Small intestine (tissue), 7 donors: ENCODE measurements around the gene COA8. TPM values are rescaled to one million over a fixed set of nuclear protein-coding genes. Genes with fewer than 3 reads are reported as not detected.

Source experiments
- DNase-seq, 2 donors: peaks; one replicate each; pipeline versions ENCODE4 v3.0.0 to v3.0.0-alpha.2; 2013
- FAIRE-seq: peaks from 2 replicates; lab custom pipeline; 2012; peaks lifted over from hg19 to GRCh38; lab: Jason Lieb, UNC
- H3K27ac ChIP-seq, 3 donors: one replicate each; pipeline ENCODE4 v1.5.1; 2013; ENCODE audit warnings: low read length in 2 of 3, mild to moderate bottlenecking in 2 of 3, control low read depth in 1 of 3, inconsistent platforms in 1 of 3, low read depth in 1 of 3, moderate library complexity in 1 of 3
- H3K27me3 ChIP-seq, 3 donors: one replicate each; pipeline ENCODE4 v1.6.1; 2013; ENCODE audit warnings: low read length in 3 of 3, inconsistent platforms in 1 of 3; ENCODE audit not compliant: control insufficient read depth in 3 of 3, insufficient read depth in 3 of 3
- H3K36me3 ChIP-seq, 3 donors: one replicate each; pipeline ENCODE4 v1.6.1; 2013; ENCODE audit warnings: low read length in 3 of 3, inconsistent platforms in 1 of 3, low read depth in 1 of 3, mild to moderate bottlenecking in 1 of 3, moderate library complexity in 1 of 3; ENCODE audit not compliant: control insufficient read depth in 3 of 3, insufficient read depth in 2 of 3
- H3K4me1 ChIP-seq, 3 donors: one replicate each; pipeline ENCODE4 v1.6.1; 2013; ENCODE audit warnings: low read length in 2 of 3, inconsistent platforms in 1 of 3, low read depth in 1 of 3, mild to moderate bottlenecking in 1 of 3, moderate library complexity in 1 of 3; ENCODE audit not compliant: control insufficient read depth in 3 of 3, insufficient read depth in 2 of 3
- H3K4me3 ChIP-seq, 3 donors: one replicate each; pipeline ENCODE4 v1.5.1; 2013; ENCODE audit warnings: low read length in 3 of 3, control low read depth in 1 of 3, inconsistent platforms in 1 of 3, low read depth in 1 of 3, mild to moderate bottlenecking in 1 of 3, moderate library complexity in 1 of 3
- H3K9me3 ChIP-seq, 2 donors: one replicate each; pipeline ENCODE4 v1.6.1; 2013; ENCODE audit warnings: low read depth in 1 of 2, low read length in 1 of 2; ENCODE audit not compliant: control insufficient read depth in 2 of 2, insufficient read depth in 1 of 2
- WGBS, 3 donors: extraction: QIAGEN DNeasy Blood & Tissue Kit; methylation state at CpG; one replicate each; pipeline ENCODE4 v1.1.7; 2013; 5-methylcytosine and 5-hydroxymethylcytosine counted together
- polyA plus RNA-seq, 4 donors: library from polyadenylated mRNA; stranded (reverse) in 3 of 4; unstranded in 1 of 4; fragments of 200-250 nt in 3 of 4; fragments of 120-200 nt in 1 of 4; gene quantifications; one replicate each; pipeline versions ENCODE4 v1.2.1 to v1.2.3, GENCODE V29; 2013
- donor health status: healthy with polysubstance abuse.
- donor health status: control.
- donor health status: control.
- donor health status: Bipolar disorder and iron deficiency.
- donor health status: healthy.

COA8 gene
- polyA plus RNA-seq, 4 donors: 33.0 to 68.7 (median 50.2) TPM

GRCh38 chr14:103628684-103629502 is 66.1 kb downstream of the COA8 start, which contains the start of gene KLC1:
Gene KLC1, plus strand, starts transcription at chr14:103629211. Its CDS starts 25,354 bp downstream, at chr14:103654565.
- Histone ChIP-seq H3K4me3 (peak within 1 kb of the TSS; percentile 85 to 98 (median 87)), H3K9me3 (no peaks in the 10 kb centered on the region), H3K27ac (peak within 1 kb of the TSS; percentile 86 to 98 (median 89)), H3K27me3 (no peaks in the 10 kb centered on the region), H3K36me3 (peaks cover 0 to 21% (median 0%) of the 10 kb centered on the region in 3 donors), H3K4me1 (peaks cover 2 to 10% (median 3%) of the 10 kb centered on the region in 3 donors)
- 0 to 1% (median 1%) methylated on average over 57 to 97 of the region's 97 CpGs for WGBS, 3 donors
- DNase-seq (peak; percentile 75 to 93), FAIRE-seq (no peak)

- DNase-seq (peak; percentile 46 to 75), FAIRE-seq (no peak)
- 1 to 2% (median 2%) methylated on average over 34 to 71 of the region's 71 CpGs for WGBS, 3 donors
- H3K27ac ChIP-seq: peak overlapping the region; percentile 86 to 98 (median 89)
- H3K4me3 ChIP-seq: peak overlapping the region; percentile 85 to 98 (median 87)
- H3K9me3 ChIP-seq: no peaks in the 10 kb centered on the region
- H3K4me1 ChIP-seq: peaks cover 2 to 10% (median 3%) of the 10 kb centered on the region in 3 donors
- no peaks in the 10 kb centered on the region for H3K27me3 ChIP-seq
- H3K36me3 ChIP-seq: peaks cover 0 to 21% (median 0%) of the 10 kb centered on the region in 3 donors
Observed at GRCh38 chr14:103629503-103630121, 66.9 kb downstream of the COA8 start.

GRCh38 chr14:103630364-103631108 is 67.8 kb downstream of the COA8 start:
- Histone ChIP-seq H3K4me3 (peak overlapping the region in 1 of 3 donors; percentile 87), H3K27ac (no peak overlapping the region), H3K36me3 (peaks cover 0 to 24% (median 0%) of the 10 kb centered on the region in 3 donors), H3K9me3 (no peaks in the 10 kb centered on the region), H3K4me1 (peaks cover 0 to 10% (median 2%) of the 10 kb centered on the region in 3 donors), H3K27me3 (no peaks in the 10 kb centered on the region)
- 13 to 31% (median 26%) methylated on average over 5 of the region's 5 CpGs for WGBS, 3 donors
- DNase-seq (no peak), FAIRE-seq (no peak)

GRCh38 chr14:103633391-103633790 is 70.6 kb downstream of the COA8 start:
- Histone ChIP-seq H3K4me3 (no peak overlapping the region), H3K27ac (no peak overlapping the region), H3K4me1 (peaks cover 0 to 1% (median 0%) of the 10 kb centered on the region in 3 donors), H3K27me3 (no peaks in the 10 kb centered on the region), H3K36me3 (peaks cover 0 to 27% (median 0%) of the 10 kb centered on the region in 3 donors), H3K9me3 (no peaks in the 10 kb centered on the region)
- FAIRE-seq (no peak), DNase-seq (no peak)
- 50 to 70% (median 68%) methylated on average over 1 of the region's 1 CpG for WGBS, 3 donors

- Histone ChIP-seq H3K9me3 (no peaks in the 10 kb centered on the region), H3K4me1 (peaks cover 0 to 2% (median 0%) of the 10 kb centered on the region in 3 donors), H3K27ac (no peak overlapping the region), H3K4me3 (no peak overlapping the region), H3K36me3 (peaks cover 0 to 27% (median 0%) of the 10 kb centered on the region in 3 donors), H3K27me3 (no peaks in the 10 kb centered on the region)
- FAIRE-seq: no peak
- no peak for DNase-seq
- 69 to 87% (median 74%) methylated on average over 4 of the region's 4 CpGs for WGBS, 3 donors
Observed at GRCh38 chr14:103634156-103634555, 71.4 kb downstream of the COA8 start.

- Histone ChIP-seq H3K4me3 (no peak overlapping the region), H3K4me1 (peaks cover 0 to 2% (median 0%) of the 10 kb centered on the region in 3 donors), H3K27me3 (no peaks in the 10 kb centered on the region), H3K9me3 (no peaks in the 10 kb centered on the region), H3K36me3 (peaks cover 0 to 14% (median 0%) of the 10 kb centered on the region in 3 donors), H3K27ac (no peak overlapping the region)
- WGBS, 3 donors: 90 to 94% (median 93%) methylated on average over 3 of the region's 3 CpGs
- no peak for DNase-seq
- FAIRE-seq: no peak
Observed at GRCh38 chr14:103638594-103638993, 75.8 kb downstream of the COA8 start.
